Psoas muscle (tissue), 8 donors: ENCODE results near the gene TIRAP. TPM values are rescaled to one million over a fixed set of nuclear protein-coding genes. Genes with fewer than 3 reads are reported as not detected.
A peak's percentile ranks its signal among the peaks of the same experiment; 100 is the strongest.

ENCODE experiments used
- ATAC-seq, 4 donors: fragments of 200-7000 bp; cut with Tn5 transposase; one replicate each; pipeline ENCODE4 v1.9.1; 2020; ENCODE audit warnings: moderate library complexity in 3 of 4, mild to moderate bottlenecking in 2 of 4
- DNase-seq, 2 donors: peaks; one replicate each; pipeline ENCODE4 v3.0.0-alpha.2; 2020
- H3K27ac ChIP-seq: fragments of 200-600 bp; one replicate; pipeline ENCODE4 v1.8.0; 2022
- H3K27me3 ChIP-seq, 3 donors: fragments of 200-600 bp in 1 of 3; one replicate each; pipeline versions ENCODE4 v1.6.1 to v1.8.0; 2013 to 2022; ENCODE audit warnings: low read length in 2 of 3, mild to moderate bottlenecking in 2 of 3, moderate library complexity in 1 of 3; ENCODE audit not compliant: insufficient read depth in 3 of 3
- H3K36me3 ChIP-seq, 2 donors: fragments of 200-600 bp in 1 of 2; one replicate each; pipeline versions ENCODE4 v1.6.1 to v1.8.0; 2013 to 2022; ENCODE audit warnings: low read depth in 1 of 2, mild to moderate bottlenecking in 1 of 2, moderate library complexity in 1 of 2; ENCODE audit not compliant: insufficient read depth in 1 of 2
- H3K4me1 ChIP-seq: fragments of 200-600 bp; one replicate; pipeline ENCODE4 v1.8.0; 2022
- H3K4me3 ChIP-seq: fragments of 200-600 bp; one replicate; pipeline ENCODE4 v1.8.0; 2022; ENCODE audit warnings: mild to moderate bottlenecking
- H3K9me3 ChIP-seq: fragments of 200-600 bp; one replicate; pipeline ENCODE4 v1.8.0; 2022
- CTCF ChIP-seq: fragments of 200-600 bp; IDR thresholded peaks from one replicate; pipeline ENCODE4 v1.8.0; 2022; ENCODE audit warnings: antibody characterized with exemption
- WGBS, 3 donors: extraction: QIAGEN DNeasy Blood & Tissue Kit; methylation state at CpG; one replicate each; pipeline versions ENCODE4 v1.1.6 to v1.1.7; 2013; 5-methylcytosine and 5-hydroxymethylcytosine counted together
- intact Hi-C, 2 donors: fragments of 100-400 bp; cut with DNase I; formaldehyde crosslinking; loops; one replicate each; pipeline versions ENCODE4 v1.11.0 to v1.14.2; 2022
- long read RNA-seq, 2 donors: library from polyadenylated mRNA; unstranded; transcript quantifications; one replicate each; pipeline ENCODE4 v2.0.0, GENCODE V29; 2021
- polyA plus RNA-seq, 3 donors: library from polyadenylated mRNA; stranded (reverse); fragments of 200-250 nt; gene quantifications; one replicate each; pipeline ENCODE4 v1.2.3, GENCODE V29; 2013
- total RNA-seq, 4 donors: library from RNA; stranded (reverse); fragmentation: NEBNext Ultra II Directional in 2 of 4; extraction: Animal tissue kit (Norgen Biotek cat#: 25700) in 2 of 4; gene quantifications; one replicate each; pipeline versions ENCODE4 v1.2.1 to v1.2.4, GENCODE V29; 2021 to 2023
- donor health status: healthy with polysubstance abuse.
- donor health status: DM: no; HTN: no; CAD: no; lungs with moderate emphysema.
- donor health status: Bipolar disorder and iron deficiency.
- donor health status: healthy.
- donor health status: DM: yes; HTN: yes; CAD: no.
- donor health status: DM: no; HTN: no; CAD: no.
- donor health status: DM: no; HTN: no; CAD: no.
- donor health status: DM: yes; HTN: yes; CAD: no.

Gene TIRAP, protein sequence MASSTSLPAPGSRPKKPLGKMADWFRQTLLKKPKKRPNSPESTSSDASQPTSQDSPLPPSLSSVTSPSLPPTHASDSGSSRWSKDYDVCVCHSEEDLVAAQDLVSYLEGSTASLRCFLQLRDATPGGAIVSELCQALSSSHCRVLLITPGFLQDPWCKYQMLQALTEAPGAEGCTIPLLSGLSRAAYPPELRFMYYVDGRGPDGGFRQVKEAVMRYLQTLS
- total RNA-seq (1 to 10 TPM; 5.8 to 9.6 (median 6.5) TPM), polyA plus RNA-seq (1 to 10 TPM; 3.3 to 7.9 (median 4.1) TPM)
- long read RNA-seq, donor 1, result 0 reads
- long read RNA-seq, donor 2, partial matches to known transcripts, result 3 of 10 reads
- long read RNA-seq, donor 2, other reads (novel, unspliced or antisense), result 6 of 10 reads

DNA sequence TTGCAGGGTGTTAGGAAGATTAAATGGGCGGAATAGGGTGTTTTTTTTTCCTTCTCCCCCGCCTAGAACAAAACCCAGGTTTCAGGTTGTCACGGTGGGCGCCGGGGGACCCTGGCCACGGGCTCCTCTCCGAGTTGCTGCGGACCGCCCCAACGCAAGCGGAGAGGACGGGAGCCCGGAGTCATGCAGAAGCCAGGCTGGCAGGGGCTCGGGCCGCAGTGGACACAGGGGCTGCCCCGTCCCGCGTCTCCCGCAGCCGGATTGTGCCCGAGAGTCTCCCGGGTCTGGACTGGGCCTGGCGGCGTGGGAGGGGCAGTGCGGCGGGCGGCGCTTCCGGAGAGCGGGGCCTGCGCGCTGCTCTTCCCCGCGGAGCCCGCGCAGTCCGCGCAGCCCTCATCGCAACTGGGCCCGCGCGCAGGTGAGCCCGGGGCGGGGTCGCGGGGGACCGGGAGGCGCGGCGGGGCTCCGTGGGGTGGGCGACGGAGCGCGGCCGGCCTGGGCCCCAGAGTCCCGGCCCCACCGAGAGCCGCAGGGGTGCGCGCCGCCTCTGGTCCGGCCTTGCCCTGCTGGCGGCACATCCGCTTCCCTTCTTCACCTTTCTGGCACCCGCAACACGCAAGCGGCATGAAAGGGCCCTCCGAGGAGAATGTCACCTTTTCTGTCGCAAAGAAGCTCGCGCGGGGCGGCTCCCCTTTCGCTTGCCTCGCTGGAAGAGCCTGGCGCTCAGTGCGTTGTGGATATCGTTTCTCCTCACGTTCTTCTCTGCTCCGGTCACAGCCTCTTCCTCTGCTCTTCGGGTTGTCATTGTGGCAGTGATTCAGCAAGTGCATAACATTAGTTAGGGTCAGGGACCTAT, at the start of gene TIRAP:
TSS of gene TIRAP (plus strand) at position 358 of the 856 bp plus-strand sequence. CDS start 7,802 bp downstream, outside the sequence.
- TF ChIP-seq CTCF, result peak; percentile 10
- H3K36me3 ChIP-seq, result peaks cover 0 to 11% of the 10 kb centered on the region in 2 donors
- H3K27ac ChIP-seq, result peak within 1 kb of the TSS; percentile 94
- DNase-seq (peak; percentile 78 to 86), ATAC-seq (peak; percentile 82 to 90 (median 88))
- H3K9me3 ChIP-seq, result no peaks in the 10 kb centered on the region
- H3K4me1 ChIP-seq, result peaks cover 22% of the 10 kb centered on the region
- H3K4me3 ChIP-seq, result peak within 1 kb of the TSS; percentile 68
- H3K27me3 ChIP-seq, result no peaks in the 10 kb centered on the region
- 0 to 1% (median 0%) methylated on average over 42 to 82 of the region's 82 CpGs for WGBS, 3 donors
- intact Hi-C loops, result no loop called here

GRCh38 chr11:126233391-126233790, 49.5 kb upstream of the TIRAP start:
- 85 to 96% (median 96%) methylated on average over 4 of the region's 4 CpGs for WGBS, 3 donors
- no peak for TF ChIP-seq CTCF
- Histone ChIP-seq H3K4me1 (peaks cover 15% of the 10 kb centered on the region), H3K4me3 (no peak overlapping the region), H3K9me3 (no peaks in the 10 kb centered on the region), H3K27ac (no peak overlapping the region), H3K36me3 (peaks cover 3 to 49% of the 10 kb centered on the region in 2 donors), H3K27me3 (no peaks in the 10 kb centered on the region)
- DNase-seq (no peak), ATAC-seq (no peak)
- intact Hi-C loops, result no loop called here

DNA sequence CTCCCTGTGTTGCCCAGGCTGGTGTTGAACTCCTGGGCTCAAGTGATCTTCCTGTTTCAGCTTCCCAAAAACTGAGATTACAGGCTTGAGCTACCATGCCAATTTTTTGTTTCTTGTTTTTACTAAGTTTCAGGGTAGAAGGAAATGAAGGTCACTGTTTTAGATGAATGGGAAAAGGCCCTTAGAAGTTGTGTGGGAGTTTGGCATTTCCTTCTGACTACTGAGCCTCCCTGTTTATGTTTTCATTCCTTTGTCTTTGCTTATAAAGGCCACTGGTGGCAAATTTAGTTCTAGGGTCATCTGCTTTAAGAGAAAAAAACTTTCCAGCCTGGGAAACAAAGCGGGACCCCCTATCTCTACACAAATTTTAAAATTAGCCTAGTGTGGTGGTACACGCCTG, 36.3 kb upstream of the TIRAP start:
- H3K27ac ChIP-seq, result no peak overlapping the region
- no peaks in the 10 kb centered on the region for H3K4me1 ChIP-seq
- H3K36me3 ChIP-seq, result peaks cover 6 to 82% of the 10 kb centered on the region in 2 donors
- no peak for TF ChIP-seq CTCF
- no peaks in the 10 kb centered on the region for H3K27me3 ChIP-seq
- no peak for ATAC-seq
- H3K9me3 ChIP-seq, result no peaks in the 10 kb centered on the region
- 83 to 88% (median 85%) methylated on average over 2 of the region's 2 CpGs for WGBS, 3 donors
- no peak overlapping the region for H3K4me3 ChIP-seq
- DNase-seq, result no peak
- intact Hi-C loops, result no loop called here

GRCh38 chr11:126253265-126253664, 29.6 kb upstream of the TIRAP start:
- intact Hi-C loops, result no loop called here
- Histone ChIP-seq H3K27ac (no peak overlapping the region), H3K4me3 (no peak overlapping the region), H3K9me3 (no peaks in the 10 kb centered on the region), H3K27me3 (no peaks in the 10 kb centered on the region), H3K36me3 (peaks cover 2 to 86% of the 10 kb centered on the region in 2 donors), H3K4me1 (peaks cover 11% of the 10 kb centered on the region)
- DNase-seq (no peak), ATAC-seq (no peak)
- 85 to 100% (median 97%) methylated on average over 4 of the region's 4 CpGs for WGBS, 3 donors
- no peak for TF ChIP-seq CTCF
